Ascending aorta (tissue), 2 donors: Measurements from ENCODE around the gene DNAI1. TPM values are rescaled to one million over a fixed set of nuclear protein-coding genes. Genes with fewer than 3 reads are reported as not detected.

Experiments
- DNase-seq, 2 donors: peaks; one replicate each; pipeline ENCODE4 v3.0.0-alpha.2; 2019; ENCODE audit warnings: low spot score in 2 of 2
- H3K27ac ChIP-seq, 2 donors: fragments of 200-600 bp; sonication (generic); one replicate each; pipeline ENCODE4 v1.5.1; 2016 to 2017; ENCODE audit warnings: mild to moderate bottlenecking in 1 of 2
- H3K27me3 ChIP-seq: fragments of 200-600 bp; sonication (generic); one replicate; pipeline ENCODE4 v1.5.1; 2017
- H3K36me3 ChIP-seq, 2 donors: fragments of 200-600 bp; sonication (generic); one replicate each; pipeline ENCODE4 v1.5.1; 2016
- H3K4me1 ChIP-seq, 2 donors: fragments of 200-600 bp; sonication (generic); one replicate each; pipeline ENCODE4 v1.5.1; 2016 to 2017; ENCODE audit warnings: mild to moderate bottlenecking in 1 of 2
- H3K4me3 ChIP-seq, 2 donors: fragments of 200-600 bp; sonication (generic); one replicate each; pipeline ENCODE4 v1.5.1; 2016 to 2017; ENCODE audit warnings: mild to moderate bottlenecking in 1 of 2
- H3K9me3 ChIP-seq, 2 donors: fragments of 200-600 bp; sonication (generic); one replicate each; pipeline ENCODE4 v1.5.1; 2016
- intact Hi-C: fragments of 100-400 bp; cut with DNase I; formaldehyde crosslinking; loops from one replicate; pipeline ENCODE4 v1.15.1; 2023
- total RNA-seq: library from RNA; depleted of rRNA; stranded (reverse); fragments of >200 nt; gene quantifications from one replicate; pipeline ENCODE4 v1.1.0, GENCODE V29; 2016
- TF ChIP-seq, protein P1 (sequence below), 3 experiments: fragments of 200-600 bp in 2 of 3; fragments of 450-650 bp in 1 of 3; sonication (generic) in 2 of 3; IDR thresholded peaks; one replicate each; pipeline ENCODE4 v1.5.1; 2016 to 2019; ENCODE audit warnings: antibody characterized with exemption in 3 of 3, mild to moderate bottlenecking in 1 of 3, moderate library complexity in 1 of 3

The DNAI1 gene
- total RNA-seq, 1 donor from 2014 or later: not detected

DNA sequence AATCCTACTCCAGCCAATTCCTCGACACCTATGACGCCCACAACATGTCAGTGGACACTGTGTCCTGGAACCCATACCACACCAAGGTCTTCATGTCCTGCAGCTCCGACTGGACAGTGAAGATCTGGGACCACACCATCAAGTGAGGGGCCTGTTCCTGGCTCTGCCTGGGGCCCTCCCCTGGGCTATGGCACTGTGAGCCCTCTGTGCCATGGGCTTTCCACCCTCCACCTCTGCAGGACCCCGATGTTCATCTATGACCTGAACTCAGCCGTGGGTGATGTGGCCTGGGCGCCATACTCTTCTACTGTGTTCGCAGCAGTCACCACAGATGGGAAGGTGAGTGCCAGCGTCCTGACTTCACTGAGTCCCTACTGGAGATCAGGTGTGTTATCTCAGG, 55.8 kb downstream of the DNAI1 start:
- peak in 1 of 2 donors; percentile 42 for DNase-seq
- Histone ChIP-seq H3K27ac (no peak overlapping the region), H3K36me3 (no peaks in the 10 kb centered on the region), H3K4me1 (no peaks in the 10 kb centered on the region), H3K9me3 (no peaks in the 10 kb centered on the region), H3K4me3 (no peak overlapping the region), H3K27me3 (no peaks in the 10 kb centered on the region)
- intact Hi-C loops: no loop called here
- TF ChIP-seq, protein P1, sequence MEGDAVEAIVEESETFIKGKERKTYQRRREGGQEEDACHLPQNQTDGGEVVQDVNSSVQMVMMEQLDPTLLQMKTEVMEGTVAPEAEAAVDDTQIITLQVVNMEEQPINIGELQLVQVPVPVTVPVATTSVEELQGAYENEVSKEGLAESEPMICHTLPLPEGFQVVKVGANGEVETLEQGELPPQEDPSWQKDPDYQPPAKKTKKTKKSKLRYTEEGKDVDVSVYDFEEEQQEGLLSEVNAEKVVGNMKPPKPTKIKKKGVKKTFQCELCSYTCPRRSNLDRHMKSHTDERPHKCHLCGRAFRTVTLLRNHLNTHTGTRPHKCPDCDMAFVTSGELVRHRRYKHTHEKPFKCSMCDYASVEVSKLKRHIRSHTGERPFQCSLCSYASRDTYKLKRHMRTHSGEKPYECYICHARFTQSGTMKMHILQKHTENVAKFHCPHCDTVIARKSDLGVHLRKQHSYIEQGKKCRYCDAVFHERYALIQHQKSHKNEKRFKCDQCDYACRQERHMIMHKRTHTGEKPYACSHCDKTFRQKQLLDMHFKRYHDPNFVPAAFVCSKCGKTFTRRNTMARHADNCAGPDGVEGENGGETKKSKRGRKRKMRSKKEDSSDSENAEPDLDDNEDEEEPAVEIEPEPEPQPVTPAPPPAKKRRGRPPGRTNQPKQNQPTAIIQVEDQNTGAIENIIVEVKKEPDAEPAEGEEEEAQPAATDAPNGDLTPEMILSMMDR (IDR thresholded peaks at IDR 0.05): no peak

DNA sequence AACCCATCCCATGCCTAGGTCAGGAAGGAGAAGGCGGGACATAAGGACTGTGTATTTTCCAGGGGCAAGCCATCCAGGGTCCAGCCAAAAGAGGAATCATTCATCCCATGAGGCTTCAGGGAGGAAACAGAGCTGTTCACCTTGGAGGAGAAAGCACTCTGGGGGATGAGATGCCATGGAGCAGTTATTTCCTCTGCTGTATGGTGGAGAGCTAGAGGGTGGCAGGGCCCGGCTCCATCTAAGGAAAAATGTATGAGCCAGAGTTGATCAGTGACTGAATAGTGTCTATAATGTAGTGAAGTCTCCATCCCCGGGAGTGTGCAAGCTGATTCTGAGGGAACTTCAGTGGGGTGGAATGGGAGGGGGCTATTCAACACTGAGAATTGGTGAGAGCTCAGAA, 56.2 kb downstream of the DNAI1 start:
- TF ChIP-seq, protein P1 (IDR thresholded peaks at IDR 0.05): no peak
- DNase-seq: no peak
- intact Hi-C loops: no loop called here
- Histone ChIP-seq H3K27ac (no peak overlapping the region), H3K27me3 (no peaks in the 10 kb centered on the region), H3K9me3 (no peaks in the 10 kb centered on the region), H3K4me1 (no peaks in the 10 kb centered on the region), H3K36me3 (no peaks in the 10 kb centered on the region), H3K4me3 (no peak overlapping the region)

DNA sequence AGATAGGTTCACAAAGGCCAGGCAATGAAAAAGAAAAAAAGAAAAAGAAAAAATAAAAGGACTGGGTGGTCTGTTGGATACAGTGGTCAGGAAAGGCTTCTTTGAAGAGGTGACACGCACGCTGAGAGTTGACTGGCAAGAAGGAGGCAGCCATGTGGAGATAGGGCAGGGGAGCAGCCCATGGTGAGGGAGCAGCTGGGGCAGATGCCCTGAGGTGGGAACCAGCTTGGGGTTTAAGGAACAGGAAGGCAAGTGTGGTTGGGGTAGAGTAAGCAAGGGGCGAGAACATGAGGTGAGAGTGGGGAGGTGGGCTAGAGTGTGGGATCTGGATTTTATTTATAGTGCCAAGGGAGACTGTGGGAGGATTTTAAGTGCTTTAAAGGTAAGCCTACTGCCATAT, 57.4 kb downstream of the DNAI1 start:
- no peaks in the 10 kb centered on the region for H3K9me3 ChIP-seq
- no peaks in the 10 kb centered on the region for H3K36me3 ChIP-seq
- TF ChIP-seq, protein P1 (IDR thresholded peaks at IDR 0.05): no peak
- no peak overlapping the region for H3K27ac ChIP-seq
- no peaks in the 10 kb centered on the region for H3K27me3 ChIP-seq
- intact Hi-C loops: no loop called here
- peak in 1 of 2 donors; percentile 25 for DNase-seq
- no peaks in the 10 kb centered on the region for H3K4me1 ChIP-seq
- no peak overlapping the region for H3K4me3 ChIP-seq

DNA sequence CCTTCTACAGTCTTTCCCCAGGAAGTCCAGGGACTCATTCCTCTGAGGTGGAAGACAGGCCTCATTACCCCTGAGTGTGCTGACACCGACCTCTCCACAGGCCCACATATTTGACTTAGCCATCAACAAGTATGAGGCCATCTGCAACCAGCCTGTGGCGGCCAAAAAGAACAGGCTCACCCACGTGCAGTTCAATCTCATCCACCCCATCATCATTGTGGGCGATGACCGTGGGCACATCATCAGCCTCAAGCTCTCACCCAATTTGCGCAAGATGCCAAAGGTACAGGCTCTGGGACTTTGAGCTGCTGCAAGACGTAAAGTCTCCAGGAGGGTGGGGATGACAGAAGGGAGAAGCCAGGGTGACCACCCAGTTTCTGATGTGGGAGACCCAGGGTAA, 58.6 kb downstream of the DNAI1 start:
- H3K9me3 ChIP-seq: no peaks in the 10 kb centered on the region
- no peak overlapping the region for H3K27ac ChIP-seq
- DNase-seq: no peak
- H3K4me3 ChIP-seq: no peak overlapping the region
- intact Hi-C loops: no loop called here
- TF ChIP-seq, protein P1 (IDR thresholded peaks at IDR 0.05): no peak
- peaks cover 0 to 2% of the 10 kb centered on the region in 2 donors for H3K4me1 ChIP-seq
- H3K36me3 ChIP-seq: no peaks in the 10 kb centered on the region
- no peaks in the 10 kb centered on the region for H3K27me3 ChIP-seq

DNA sequence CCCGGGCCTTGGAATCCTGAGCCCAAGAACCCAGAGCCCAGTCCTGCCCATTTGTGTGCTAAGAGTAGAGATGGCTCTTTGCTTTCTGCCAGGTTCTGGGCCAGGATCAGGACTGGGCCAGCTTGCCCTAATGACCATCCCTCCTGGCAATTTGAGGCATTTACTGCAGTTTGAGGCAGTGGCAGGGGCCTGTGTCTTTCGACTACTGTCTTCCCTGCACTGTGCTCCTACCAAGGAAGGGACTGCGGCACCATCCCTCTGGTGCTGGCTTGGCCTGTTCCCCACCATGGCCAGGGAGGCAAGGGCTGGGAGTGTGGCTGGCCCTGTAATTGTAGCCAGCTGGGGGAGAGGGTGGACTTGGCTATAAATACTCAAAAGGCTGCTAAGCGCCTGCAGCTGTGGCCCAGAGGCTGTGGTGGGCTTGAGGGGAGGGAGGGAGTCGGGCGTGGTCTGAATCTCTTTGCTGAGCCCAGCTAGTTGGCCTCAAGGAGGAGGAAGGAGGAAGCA, 59.6 kb downstream of the DNAI1 start:
- Histone ChIP-seq H3K9me3 (no peaks in the 10 kb centered on the region), H3K27ac (no peak overlapping the region), H3K27me3 (no peaks in the 10 kb centered on the region), H3K4me3 (no peak overlapping the region), H3K4me1 (peaks cover 3 to 5% of the 10 kb centered on the region in 2 donors), H3K36me3 (no peaks in the 10 kb centered on the region)
- TF ChIP-seq, protein P1 (IDR thresholded peaks at IDR 0.05): no peak
- peak in 1 of 2 donors; percentile 57 for DNase-seq
- intact Hi-C loops: no loop called here

DNA sequence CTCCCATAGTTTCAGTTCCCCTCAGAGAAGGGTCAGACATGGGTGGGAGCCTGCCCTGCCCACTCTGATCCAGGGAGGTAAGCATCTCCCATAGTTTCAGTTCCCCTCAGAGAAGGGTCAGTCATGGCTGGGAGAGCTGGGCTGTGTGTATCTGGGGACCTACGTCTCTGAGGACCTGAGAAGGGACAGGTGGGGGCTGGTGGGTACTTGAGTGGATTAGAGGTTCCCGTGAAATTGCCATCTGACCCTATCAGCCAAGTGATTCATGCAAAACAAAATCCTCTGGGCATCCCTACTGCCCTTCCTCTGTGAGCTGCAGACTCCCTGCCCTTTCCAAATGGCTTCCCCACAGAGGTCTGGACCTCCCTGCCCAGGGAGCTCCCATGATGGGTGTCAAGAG, 60.3 kb downstream of the DNAI1 start:
- H3K27me3 ChIP-seq: no peaks in the 10 kb centered on the region
- no peak overlapping the region for H3K27ac ChIP-seq
- peak in 1 of 2 donors; percentile 49 for DNase-seq
- no peak overlapping the region for H3K4me3 ChIP-seq
- no peaks in the 10 kb centered on the region for H3K36me3 ChIP-seq
- no peaks in the 10 kb centered on the region for H3K9me3 ChIP-seq
- TF ChIP-seq, protein P1 (IDR thresholded peaks at IDR 0.05): no peak
- intact Hi-C loops: no loop called here
- H3K4me1 ChIP-seq: peaks cover 3 to 5% of the 10 kb centered on the region in 2 donors
